ENCODE measurements around the gene OR4C16.

The OR4C16 gene

GRCh38 chr11:55571828-55572227 lies at the start of gene OR4C16:
TSS of gene OR4C16 (plus strand) at chr11:55572128. CDS start at chr11:55572128, 0 bp downstream.
- DNase-seq = no peak

- no peak for DNase-seq
Measured at GRCh38 chr11:55554169-55554568, 17.8 kb upstream of the OR4C16 start, which contains the start of gene OR4C15. TSS of gene OR4C15 (plus strand) at chr11:55554469. CDS start at chr11:55554469, 0 bp downstream.

DNA sequence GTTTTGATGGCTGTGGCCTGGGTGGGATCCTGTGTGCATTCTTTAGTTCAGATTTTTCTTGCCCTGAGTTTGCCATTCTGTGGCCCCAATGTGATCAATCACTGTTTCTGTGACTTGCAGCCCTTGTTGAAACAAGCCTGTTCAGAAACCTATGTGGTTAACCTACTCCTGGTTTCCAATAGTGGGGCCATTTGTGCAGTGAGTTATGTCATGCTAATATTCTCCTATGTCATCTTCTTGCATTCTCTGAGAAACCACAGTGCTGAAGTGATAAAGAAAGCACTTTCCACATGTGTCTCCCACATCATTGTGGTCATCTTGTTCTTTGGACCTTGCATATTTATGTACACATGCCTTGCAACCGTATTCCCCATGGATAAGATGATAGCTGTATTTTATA lies 620 bp downstream of the OR4C16 start:
- no peak for DNase-seq

DNA sequence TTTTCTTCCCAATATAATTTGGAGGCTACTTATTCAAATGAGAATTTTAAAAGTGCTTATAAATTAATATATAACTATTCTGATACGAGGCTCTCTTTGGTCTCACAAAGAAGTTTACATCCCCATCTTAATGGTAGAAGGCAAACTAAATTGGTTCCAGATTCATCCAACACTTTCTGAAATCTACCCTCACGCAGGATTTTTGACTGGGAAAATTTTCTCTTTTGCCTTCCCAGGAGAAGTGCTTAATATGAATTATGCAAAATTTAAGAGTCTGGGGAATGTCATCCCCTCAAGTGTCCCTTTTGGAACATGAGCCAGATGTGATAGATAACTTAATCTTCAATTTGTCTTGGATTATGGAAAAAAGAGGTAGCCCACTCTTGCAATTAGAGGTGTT lies 35.6 kb downstream of the OR4C16 start, which contains the start of gene OR4C11:
OR4C11 (minus strand) TSS at position 101 of the 400 bp plus-strand sequence. CDS start 3,272 bp downstream, outside the sequence.
- DNase-seq = no peak
